Neural cell (in vitro differentiated cells): ENCODE data around the gene GSK3A. TPM values are rescaled to one million over a fixed set of nuclear protein-coding genes. Genes with fewer than 3 reads are reported as not detected.

Experiments
- H2AFZ ChIP-seq: fragments of 200-600, 300-800 bp; sonication (generic), shearing (Covaris generic); 2 replicates; pipeline ENCODE4 v1.6.0; 2014; ENCODE audit warnings: low read depth, mild to moderate bottlenecking, antibody characterized with exemption, low read length, moderate library complexity
- H3F3A ChIP-seq: fragments of 200-600 bp; shearing (Covaris generic); 2 replicates; pipeline ENCODE4 v1.6.1; 2016; ENCODE audit warnings: mild to moderate bottlenecking, moderate library complexity, mixed read lengths, antibody characterized with exemption, low read length; ENCODE audit not compliant: insufficient read depth, poor library complexity, severe bottlenecking
- H3K27ac ChIP-seq: fragments of 200-600, 300-800 bp; sonication (generic), shearing (Covaris generic); 2 replicates; pipeline ENCODE4 v1.5.1; 2014; ENCODE audit warnings: mild to moderate bottlenecking, low read length, moderate library complexity
- H3K27me3 ChIP-seq: fragments of 300-800, 200-600 bp; sonication (generic), shearing (Covaris generic); 2 replicates; pipeline ENCODE4 v1.6.0; 2014; ENCODE audit warnings: mild to moderate bottlenecking, low read depth, low read length, moderate library complexity; ENCODE audit not compliant: insufficient read depth
- H3K36me3 ChIP-seq: fragments of 300-800, 200-600 bp; sonication (generic), shearing (Covaris generic); 2 replicates; pipeline ENCODE4 v1.5.1; 2014; ENCODE audit warnings: mild to moderate bottlenecking, antibody characterized with exemption, low read length, moderate library complexity; ENCODE audit not compliant: insufficient read depth
- H3K4me2 ChIP-seq: fragments of 300-800, 200-600 bp; sonication (generic), shearing (Covaris generic); 2 replicates; pipeline ENCODE4 v1.6.0; 2014; ENCODE audit warnings: mild to moderate bottlenecking, low read length
- H3K4me3 ChIP-seq: fragments of 300-800, 200-600 bp; sonication (generic), shearing (Covaris generic); 2 replicates; pipeline ENCODE4 v1.5.1; 2014; ENCODE audit warnings: mild to moderate bottlenecking, low read length, moderate library complexity
- H3K79me2 ChIP-seq: fragments of 200-600 bp; shearing (Covaris generic); replicated peaks from 2 replicates; pipeline ENCODE4 v1.6.0; 2014; ENCODE audit warnings: mild to moderate bottlenecking, low read length, moderate library complexity; ENCODE audit not compliant: insufficient read depth
- H3K9ac ChIP-seq: fragments of 300-800, 200-600 bp; sonication (generic), shearing (Covaris generic); 2 replicates; pipeline ENCODE4 v1.6.1; 2016; ENCODE audit warnings: mild to moderate bottlenecking, low read length, mixed read lengths
- H3K9me2 ChIP-seq: fragments of 200-600 bp; shearing (Covaris generic); 2 replicates; pipeline ENCODE4 v1.6.1; 2016; ENCODE audit warnings: mild to moderate bottlenecking, low read length, mixed read lengths; ENCODE audit not compliant: insufficient read depth
- H3K9me3 ChIP-seq: fragments of 200-600, 300-800 bp; sonication (generic), shearing (Covaris generic); 2 replicates; pipeline ENCODE4 v1.6.1; 2016; ENCODE audit warnings: mild to moderate bottlenecking, mixed run types, low read length, moderate library complexity, mixed read lengths
- H4K20me1 ChIP-seq: fragments of 200-600 bp; shearing (Covaris generic); 2 replicates; pipeline ENCODE4 v1.6.1; 2016; ENCODE audit warnings: mild to moderate bottlenecking, mixed run types; ENCODE audit not compliant: insufficient read depth
- CTCF ChIP-seq: fragments of 450-650 bp; IDR thresholded peaks from 2 replicates; pipeline ENCODE4 v1.5.1; 2014; ENCODE audit warnings: antibody characterized with exemption, mild to moderate bottlenecking, moderate library complexity; ENCODE audit not compliant: poor library complexity, severe bottlenecking
- EP300 ChIP-seq: fragments of 450-650 bp; conservative IDR thresholded peaks from 2 replicates; pipeline ENCODE4 v1.6.1; 2014; ENCODE audit warnings: antibody characterized with exemption, mild to moderate bottlenecking, moderate library complexity; ENCODE audit not compliant: poor library complexity, severe bottlenecking
- EZH2 ChIP-seq: fragments of 200-600, 300-800 bp; shearing (Covaris generic), sonication (generic); IDR thresholded peaks from 2 replicates; pipeline ENCODE4 v1.6.1; 2014; ENCODE audit warnings: antibody characterized with exemption, low read length, borderline replicate concordance, mild to moderate bottlenecking; ENCODE audit not compliant: insufficient read depth, poor library complexity, severe bottlenecking
- MXI1 ChIP-seq: fragments of 450-650 bp; conservative IDR thresholded peaks from 2 replicates; pipeline ENCODE4 v1.6.1; 2014; ENCODE audit warnings: antibody characterized with exemption, mild to moderate bottlenecking; ENCODE audit not compliant: poor library complexity, severe bottlenecking
- POLR2AphosphoS5 ChIP-seq: IDR thresholded peaks from 2 replicates; pipeline ENCODE4 v1.6.1; 2012
- RAD21 ChIP-seq: fragments of 450-650 bp; conservative IDR thresholded peaks from 2 replicates; pipeline ENCODE4 v1.6.1; 2014; ENCODE audit warnings: antibody characterized with exemption, mild to moderate bottlenecking, moderate library complexity
- REST ChIP-seq: IDR thresholded peaks from 2 replicates; pipeline ENCODE4 v1.6.1; 2012; ENCODE audit warnings: borderline replicate concordance
- SMC3 ChIP-seq: fragments of 450-650 bp; conservative IDR thresholded peaks from 2 replicates; pipeline ENCODE4 v1.6.1; 2014; ENCODE audit warnings: antibody characterized with exemption, mild to moderate bottlenecking, moderate library complexity; ENCODE audit not compliant: poor library complexity
- TAF1 ChIP-seq: IDR thresholded peaks from 2 replicates; pipeline ENCODE4 v1.6.1; 2012; ENCODE audit warnings: low read depth
- polyA plus RNA-seq: library from polyadenylated mRNA; depleted of rRNA; stranded (reverse); fragments of >200 nt; gene quantifications from 2 replicates; pipeline ENCODE4 v1.2.3, GENCODE V29; 2014

The GSK3A gene
- polyA plus RNA-seq, 1 donor from 2014 or later, result 25.2 TPM

GRCh38 chr19:42252365-42253244 lies 10.2 kb upstream of the GSK3A start:
- peak overlapping the region; percentile 71 for H3K9ac ChIP-seq
- peak overlapping the region; percentile 97 for H3K4me3 ChIP-seq
- no peaks in the 10 kb centered on the region for H3K36me3 ChIP-seq
- H3K27me3 ChIP-seq, result no peaks in the 10 kb centered on the region
- H3K9me2 ChIP-seq, result no peaks in the 10 kb centered on the region
- H2AFZ ChIP-seq, result no peak overlapping the region
- H3K9me3 ChIP-seq, result no peaks in the 10 kb centered on the region
- peak overlapping the region; percentile 82 for H3K4me2 ChIP-seq
- H3F3A ChIP-seq, result no peaks in the 10 kb centered on the region
- H3K79me2 ChIP-seq, result peaks cover 20% of the 10 kb centered on the region
- no peak for TF ChIP-seq RAD21
- TF ChIP-seq POLR2AphosphoS5, result peak; percentile 24
- peak; percentile 53 for TF ChIP-seq MXI1
- H3K27ac ChIP-seq, result peak overlapping the region; percentile 65
- no peaks in the 10 kb centered on the region for H4K20me1 ChIP-seq

GRCh38 chr19:42251572-42252358 lies 9.4 kb upstream of the GSK3A start:
- Histone ChIP-seq H3F3A (no peaks in the 10 kb centered on the region), H3K9me2 (no peaks in the 10 kb centered on the region), H4K20me1 (no peaks in the 10 kb centered on the region), H3K79me2 (peaks cover 20% of the 10 kb centered on the region), H3K9me3 (no peaks in the 10 kb centered on the region), H3K27me3 (no peaks in the 10 kb centered on the region), H3K4me3 (peak overlapping the region; percentile 97), H3K9ac (no peak overlapping the region), H3K27ac (no peak overlapping the region), H3K4me2 (no peak overlapping the region), H2AFZ (no peak overlapping the region), H3K36me3 (no peaks in the 10 kb centered on the region)
- TF ChIP-seq MXI1 (no peak), EP300 (no peak), RAD21 (no peak), POLR2AphosphoS5 (no peak), TAF1 (no peak), EZH2 (no peak), SMC3 (no peak), REST (no peak), CTCF (no peak)
